Endodermal cell (in vitro differentiated cells): Measurements from ENCODE around the gene PLEKHO2. TPM values are rescaled to one million over a fixed set of nuclear protein-coding genes. Genes with fewer than 3 reads are reported as not detected.

ENCODE experiments used
- DNase-seq: peaks from one replicate; pipeline ENCODE4 v3.0.0-alpha.2; 2017
- H3K27ac ChIP-seq: 2 replicates; pipeline ENCODE4 v1.5.1; 2013; ENCODE audit warnings: mild to moderate bottlenecking, low read depth, low read length, moderate library complexity
- H3K27me3 ChIP-seq: 2 replicates; pipeline ENCODE4 v1.6.1; 2013; ENCODE audit warnings: mild to moderate bottlenecking, low read length, moderate library complexity; ENCODE audit not compliant: insufficient read depth, control insufficient read depth, poor library complexity, severe bottlenecking
- H3K36me3 ChIP-seq: 2 replicates; pipeline ENCODE4 v1.7.0; 2013; ENCODE audit warnings: mild to moderate bottlenecking, low read length, moderate library complexity; ENCODE audit not compliant: control insufficient read depth, insufficient read depth
- H3K4me1 ChIP-seq: one replicate; pipeline ENCODE4 v1.7.0; 2013; ENCODE audit warnings: low read length; ENCODE audit not compliant: control insufficient read depth, insufficient read depth
- H3K4me3 ChIP-seq: 2 replicates; pipeline ENCODE4 v1.5.1; 2013; ENCODE audit warnings: mild to moderate bottlenecking, low read length, moderate library complexity
- H3K9ac ChIP-seq: 2 replicates; pipeline ENCODE4 v1.6.1; 2013; ENCODE audit warnings: mild to moderate bottlenecking, low read length, moderate library complexity; ENCODE audit not compliant: poor library complexity, severe bottlenecking; ENCODE audit errors: extremely low read depth
- H3K9me3 ChIP-seq: 2 replicates; pipeline ENCODE4 v1.6.1; 2013; ENCODE audit warnings: mild to moderate bottlenecking, low read length, moderate library complexity; ENCODE audit not compliant: control insufficient read depth
- H3K27ac Mint-ChIP-seq: 2 replicates; pipeline ENCODE4 v1.8.0; 2020; ENCODE audit warnings: mixed read lengths
- H3K27me3 Mint-ChIP-seq: 2 replicates; pipeline ENCODE4 v1.8.0; 2021; ENCODE audit warnings: mild to moderate bottlenecking, mixed read lengths; ENCODE audit not compliant: insufficient read depth
- H3K36me3 Mint-ChIP-seq: 2 replicates; pipeline ENCODE4 v1.8.0; 2020; ENCODE audit warnings: low read depth, mixed read lengths
- H3K4me1 Mint-ChIP-seq: 2 replicates; pipeline ENCODE4 v1.8.0; 2020; ENCODE audit warnings: mixed read lengths
- H3K4me3 Mint-ChIP-seq: 2 replicates; pipeline ENCODE4 v1.8.0; 2020; ENCODE audit warnings: mild to moderate bottlenecking, moderate library complexity, mixed read lengths
- H3K9me3 Mint-ChIP-seq: 2 replicates; pipeline ENCODE4 v1.8.0; 2020; ENCODE audit warnings: mild to moderate bottlenecking, mixed read lengths
- WGBS, 2 experiments: methylation state at CpG; one replicate each; pipeline versions ENCODE4 v1.1.5 to v1.1.7; 2013; ENCODE audit warnings: missing lambda C conversion rate in 2 of 2, mixed read lengths in 1 of 2; ENCODE audit not compliant: insufficient coverage in 1 of 2, insufficient read length in 1 of 2; 5-methylcytosine and 5-hydroxymethylcytosine counted together
- total RNA-seq, 2 donors: library from RNA; stranded (reverse); fragmentation: NEBNext Ultra II Directional in 1 of 2; extraction: Animal tissue kit (Norgen Biotek cat#: 25700) in 1 of 2; gene quantifications; 2 replicates in 1 of 2; 3 replicates in 1 of 2; pipeline ENCODE4 v1.2.1, GENCODE V29; 2021
- TF ChIP-seq, protein P1 (sequence below): fragments of 200-600 bp; sonication (generic); conservative IDR thresholded peaks from 2 replicates; pipeline ENCODE4 v1.5.0; 2021; ENCODE audit warnings: antibody characterized with exemption, mild to moderate bottlenecking

PLEKHO2 gene
- total RNA-seq, 2 donors from 2014 or later = 10.2 to 12.9 TPM

DNA sequence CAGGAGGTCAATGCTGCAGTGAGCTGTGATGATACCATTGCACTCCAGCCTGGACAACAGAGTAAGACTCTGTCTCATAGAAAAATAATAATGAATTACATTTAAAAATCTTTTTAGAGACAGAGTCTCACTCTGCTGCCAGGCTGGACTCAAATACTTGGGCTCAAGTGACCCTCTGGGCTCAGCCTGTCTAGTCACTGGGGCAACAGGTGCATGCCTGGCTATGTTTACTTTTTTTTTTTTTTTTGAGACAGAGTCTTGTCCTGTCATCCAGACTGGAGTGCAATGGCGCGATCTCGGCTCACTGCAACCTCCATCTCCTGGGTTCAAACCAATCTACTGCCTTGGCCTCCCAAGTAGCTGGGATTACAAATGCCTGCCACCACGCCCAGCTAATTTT, 8.0 kb upstream of the PLEKHO2 start:
- Mint-ChIP-seq H3K9me3 (no peaks in the 10 kb centered on the region), H3K27ac (no peak overlapping the region), H3K36me3 (peaks cover 2% of the 10 kb centered on the region), H3K4me3 (no peak overlapping the region), H3K27me3 (no peaks in the 10 kb centered on the region), H3K4me1 (peaks cover 7% of the 10 kb centered on the region)
- TF ChIP-seq, protein P1, sequence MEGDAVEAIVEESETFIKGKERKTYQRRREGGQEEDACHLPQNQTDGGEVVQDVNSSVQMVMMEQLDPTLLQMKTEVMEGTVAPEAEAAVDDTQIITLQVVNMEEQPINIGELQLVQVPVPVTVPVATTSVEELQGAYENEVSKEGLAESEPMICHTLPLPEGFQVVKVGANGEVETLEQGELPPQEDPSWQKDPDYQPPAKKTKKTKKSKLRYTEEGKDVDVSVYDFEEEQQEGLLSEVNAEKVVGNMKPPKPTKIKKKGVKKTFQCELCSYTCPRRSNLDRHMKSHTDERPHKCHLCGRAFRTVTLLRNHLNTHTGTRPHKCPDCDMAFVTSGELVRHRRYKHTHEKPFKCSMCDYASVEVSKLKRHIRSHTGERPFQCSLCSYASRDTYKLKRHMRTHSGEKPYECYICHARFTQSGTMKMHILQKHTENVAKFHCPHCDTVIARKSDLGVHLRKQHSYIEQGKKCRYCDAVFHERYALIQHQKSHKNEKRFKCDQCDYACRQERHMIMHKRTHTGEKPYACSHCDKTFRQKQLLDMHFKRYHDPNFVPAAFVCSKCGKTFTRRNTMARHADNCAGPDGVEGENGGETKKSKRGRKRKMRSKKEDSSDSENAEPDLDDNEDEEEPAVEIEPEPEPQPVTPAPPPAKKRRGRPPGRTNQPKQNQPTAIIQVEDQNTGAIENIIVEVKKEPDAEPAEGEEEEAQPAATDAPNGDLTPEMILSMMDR = no peak
- no peak overlapping the region for H3K27ac ChIP-seq
- H3K4me3 ChIP-seq = no peak overlapping the region
- H3K4me1 ChIP-seq = no peaks in the 10 kb centered on the region
- no peak for DNase-seq
- H3K9ac ChIP-seq = no peak overlapping the region
- WGBS, 2 experiments = 96 to 97% methylated on average over 3 to 4 of the region's 4 CpGs
- H3K36me3 ChIP-seq = no peaks in the 10 kb centered on the region
- H3K9me3 ChIP-seq = no peaks in the 10 kb centered on the region
- no peaks in the 10 kb centered on the region for H3K27me3 ChIP-seq

DNA sequence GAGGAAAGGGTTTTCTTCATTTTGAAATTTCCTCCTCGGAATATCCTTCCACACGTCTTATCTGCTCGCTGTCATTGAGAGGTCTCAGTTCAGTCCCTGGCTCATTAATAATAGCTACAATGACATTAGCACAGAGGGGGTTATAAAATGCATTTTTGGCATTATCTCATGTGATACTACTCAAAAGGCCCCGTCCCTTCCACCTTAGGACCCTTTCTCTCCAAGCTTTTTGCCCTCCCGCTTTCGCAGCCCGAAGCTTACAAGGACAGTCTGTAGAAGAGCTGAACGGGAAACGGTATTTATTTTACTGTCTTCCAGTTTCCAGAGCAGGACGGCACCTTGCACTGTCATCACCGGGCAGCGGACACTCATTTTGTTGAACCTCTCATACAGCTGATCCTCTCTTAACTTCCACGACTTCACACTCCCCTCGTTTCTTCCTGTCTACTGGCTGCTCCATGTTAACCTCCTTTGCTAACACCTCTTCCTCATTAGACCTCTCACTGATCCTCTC, 5.6 kb upstream of the PLEKHO2 start:
- 76 to 83% methylated on average over 14 of the region's 14 CpGs for WGBS, 2 experiments
- H3K27me3 ChIP-seq = no peaks in the 10 kb centered on the region
- H3K27ac ChIP-seq = no peak overlapping the region
- no peak for DNase-seq
- H3K4me1 ChIP-seq = no peaks in the 10 kb centered on the region
- Mint-ChIP-seq H3K27me3 (no peaks in the 10 kb centered on the region), H3K4me3 (no peak overlapping the region), H3K4me1 (peaks cover 14% of the 10 kb centered on the region), H3K36me3 (no peaks in the 10 kb centered on the region), H3K9me3 (no peaks in the 10 kb centered on the region), H3K27ac (peak overlapping the region; percentile 45)
- H3K9ac ChIP-seq = no peak overlapping the region
- TF ChIP-seq, protein P1 = peak; percentile 27
- no peaks in the 10 kb centered on the region for H3K9me3 ChIP-seq
- H3K4me3 ChIP-seq = peak overlapping the region; percentile 38
- no peaks in the 10 kb centered on the region for H3K36me3 ChIP-seq

DNA sequence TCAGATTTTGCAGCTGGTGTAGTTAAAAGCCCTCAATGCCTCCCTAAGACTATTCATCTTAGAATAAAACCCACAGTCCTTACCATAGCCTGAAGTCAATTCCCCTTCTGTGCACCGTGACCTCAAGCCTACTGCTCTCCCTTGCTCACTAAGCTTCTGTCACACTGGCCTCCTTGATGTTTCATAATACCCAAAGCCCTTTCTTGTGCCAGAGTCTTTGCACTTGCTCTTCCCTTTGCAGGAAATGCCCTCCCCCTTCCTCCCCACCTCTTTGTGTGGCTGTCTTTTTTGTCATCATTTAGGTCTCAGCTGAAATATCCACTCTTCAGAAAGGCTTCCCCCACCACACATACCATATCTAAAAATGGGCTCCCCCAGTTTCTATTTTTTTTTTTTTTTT, 4.2 kb upstream of the PLEKHO2 start:
- Histone ChIP-seq H3K27me3 (no peaks in the 10 kb centered on the region), H3K4me3 (no peak overlapping the region), H3K9ac (no peak overlapping the region), H3K27ac (no peak overlapping the region), H3K36me3 (no peaks in the 10 kb centered on the region), H3K9me3 (no peaks in the 10 kb centered on the region), H3K4me1 (no peaks in the 10 kb centered on the region)
- no peak for DNase-seq
- Mint-ChIP-seq H3K27ac (no peak overlapping the region), H3K27me3 (no peaks in the 10 kb centered on the region), H3K4me3 (no peak overlapping the region), H3K36me3 (no peaks in the 10 kb centered on the region), H3K4me1 (peaks cover 20% of the 10 kb centered on the region), H3K9me3 (no peaks in the 10 kb centered on the region)
- TF ChIP-seq, protein P1 = no peak
- 95 to 100% methylated on average over 1 of the region's 1 CpG for whole genome bisulfite sequencing, 2 experiments
